ENCODE results near the gene STX11. TPM values are rescaled to one million over a fixed set of nuclear protein-coding genes. Genes with fewer than 3 reads are reported as not detected.

Gene STX11
- total RNA-seq, 3 donors from 2014 or later = 0.84 to 2.7 (median 2.5) TPM

DNA sequence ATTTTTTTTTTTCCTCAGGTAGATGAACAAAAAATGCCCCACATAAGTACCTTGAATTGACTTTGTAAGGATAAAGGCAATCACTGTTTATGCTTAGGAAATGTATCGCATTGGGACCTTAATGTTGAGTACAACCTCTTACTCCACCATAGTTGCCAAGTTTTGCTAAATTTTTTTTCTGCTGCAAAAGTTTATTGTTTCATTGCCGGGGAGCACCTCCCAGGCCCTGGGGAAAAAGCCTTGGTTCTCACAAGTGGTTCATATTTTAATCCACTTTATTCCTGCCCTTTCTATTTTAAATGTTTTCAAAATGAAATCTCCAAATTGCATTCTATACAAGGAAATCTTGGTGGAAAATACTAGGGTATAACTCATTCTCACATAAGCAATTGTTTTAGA lies 82.5 kb downstream of the STX11 start:
- Histone ChIP-seq H3K36me3 (ENCODE audit: low read depth) (no peaks in the 10 kb centered on the region), H3K4me3 (no peak overlapping the region), H3K4me1 (ENCODE audit: low read depth) (no peaks in the 10 kb centered on the region), H3K9me3 (no peaks in the 10 kb centered on the region)
- no peak for TF ChIP-seq CTCF (IDR thresholded peaks at IDR 0.05)
- DNase-seq (no peak), ATAC-seq (no peak)
- intact Hi-C loops (cut with DNase I, micrococcal nuclease) = no loop called here

- no peaks in the 10 kb centered on the region for H3K9me3 ChIP-seq
- H3K4me1 ChIP-seq (ENCODE audit: low read depth) = no peaks in the 10 kb centered on the region
- no peaks in the 10 kb centered on the region for H3K36me3 ChIP-seq (ENCODE audit: low read depth)
- DNase-seq = no peak
- no peak for TF ChIP-seq CTCF (IDR thresholded peaks at IDR 0.05)
- no peak overlapping the region for H3K4me3 ChIP-seq
- intact Hi-C loops (cut with DNase I, micrococcal nuclease) = no loop called here
- ATAC-seq = no peak
Measured at GRCh38 chr6:144234399-144234798, 84.1 kb downstream of the STX11 start.

DNA sequence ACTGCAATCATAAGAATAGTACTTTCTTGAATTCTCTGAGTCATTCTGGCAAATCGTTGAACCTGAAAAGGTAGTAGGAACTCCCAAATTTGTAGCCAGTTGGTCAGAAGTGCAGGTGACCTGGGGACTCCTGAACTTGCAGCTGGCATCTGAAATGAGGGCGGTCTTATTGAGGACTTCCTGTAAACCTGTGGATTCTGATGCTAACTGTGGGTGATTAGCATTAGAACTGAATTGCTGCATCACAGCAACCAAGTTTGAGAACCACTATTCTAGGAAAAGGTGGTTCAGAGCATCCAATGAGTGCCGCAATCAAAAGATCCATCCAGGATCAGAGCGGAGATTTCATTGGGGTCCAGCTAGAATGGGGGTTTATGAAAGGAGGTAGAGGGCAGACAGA lies 84.6 kb downstream of the STX11 start:
- intact Hi-C loops (cut with DNase I, micrococcal nuclease) = no loop called here

More for the DNA sequence above, 84.6 kb downstream of the STX11 start:
- no peaks in the 10 kb centered on the region for H3K9me3 ChIP-seq
- H3K4me3 ChIP-seq = no peak overlapping the region
- ATAC-seq = no peak
- TF ChIP-seq CTCF (IDR thresholded peaks at IDR 0.05) = no peak
- H3K4me1 ChIP-seq (ENCODE audit: low read depth) = no peaks in the 10 kb centered on the region
- H3K36me3 ChIP-seq (ENCODE audit: low read depth) = no peaks in the 10 kb centered on the region
- no peak for DNase-seq

Other genes starting within 250 kb of the STX11 start
- gene PLAGL1, start 142.3 kb upstream of the STX11 start, total RNA-seq = 10 to 100 TPM; 25.4 to 49.5 (median 46.0) TPM
- 100 to 1,000 TPM; 104 to 172 (median 140) TPM for gene SF3B5, start 54.9 kb upstream of the STX11 start, total RNA-seq
- 100 to 1,000 TPM in 1 of 3 donors, 10 to 100 TPM in 2; 88.9 to 107 (median 94.0) TPM for gene UTRN, start 134.8 kb downstream of the STX11 start, total RNA-seq

Data from mucosa of descending colon (tissue), 3 donors.